DMS 273 (cell line): Measurements from ENCODE around the gene MTHFR.

ENCODE experiments used
- DNase-seq: peaks from one replicate; lab custom pipeline; 2025; ENCODE audit not compliant: unreplicated experiment; lab: John Stamatoyannopoulos, UW

The MTHFR gene

DNA sequence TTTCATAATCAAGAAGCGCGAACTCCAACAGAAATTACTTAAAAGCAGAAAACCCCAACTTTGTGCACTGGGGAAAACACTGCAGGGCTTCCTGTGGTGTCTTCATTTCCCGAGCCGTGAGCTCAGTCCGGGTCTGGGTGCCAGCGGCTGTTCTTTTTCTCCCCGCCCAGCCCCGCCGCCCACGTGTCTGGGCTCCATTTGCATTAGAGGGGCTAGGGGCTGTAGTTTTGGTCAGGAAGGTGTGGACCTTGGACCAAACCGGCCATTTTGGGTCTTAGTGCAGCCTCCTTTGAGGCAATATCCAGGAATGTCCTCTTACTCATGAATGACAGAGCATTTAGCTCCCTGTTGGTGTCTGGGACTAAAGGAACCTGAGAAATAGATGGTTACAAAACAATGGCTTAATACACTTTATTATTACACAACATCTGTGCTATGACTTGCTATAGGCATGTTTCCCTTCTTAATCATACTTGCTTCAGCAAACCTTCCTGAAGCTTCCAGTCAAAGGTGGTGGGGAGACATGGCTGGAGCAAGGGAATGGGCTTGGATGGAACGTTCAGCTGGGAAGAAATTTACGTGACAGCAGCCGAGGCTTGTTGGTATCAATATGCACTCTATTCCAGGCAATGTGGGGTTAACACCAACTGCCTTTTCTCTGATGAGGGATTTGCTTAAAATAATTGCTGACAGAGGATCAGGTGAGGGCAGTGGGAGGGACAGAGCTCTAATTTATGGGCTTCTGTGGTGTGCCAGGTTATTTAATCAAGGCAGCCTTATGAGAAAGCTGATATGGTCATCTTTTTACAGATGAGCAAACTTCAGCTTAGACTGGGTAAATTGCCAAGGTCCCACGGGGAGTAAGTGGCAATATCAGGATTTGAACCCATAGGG lies 68.8 kb downstream of the MTHFR start:
- DNase-seq: peak; percentile 76

DNA sequence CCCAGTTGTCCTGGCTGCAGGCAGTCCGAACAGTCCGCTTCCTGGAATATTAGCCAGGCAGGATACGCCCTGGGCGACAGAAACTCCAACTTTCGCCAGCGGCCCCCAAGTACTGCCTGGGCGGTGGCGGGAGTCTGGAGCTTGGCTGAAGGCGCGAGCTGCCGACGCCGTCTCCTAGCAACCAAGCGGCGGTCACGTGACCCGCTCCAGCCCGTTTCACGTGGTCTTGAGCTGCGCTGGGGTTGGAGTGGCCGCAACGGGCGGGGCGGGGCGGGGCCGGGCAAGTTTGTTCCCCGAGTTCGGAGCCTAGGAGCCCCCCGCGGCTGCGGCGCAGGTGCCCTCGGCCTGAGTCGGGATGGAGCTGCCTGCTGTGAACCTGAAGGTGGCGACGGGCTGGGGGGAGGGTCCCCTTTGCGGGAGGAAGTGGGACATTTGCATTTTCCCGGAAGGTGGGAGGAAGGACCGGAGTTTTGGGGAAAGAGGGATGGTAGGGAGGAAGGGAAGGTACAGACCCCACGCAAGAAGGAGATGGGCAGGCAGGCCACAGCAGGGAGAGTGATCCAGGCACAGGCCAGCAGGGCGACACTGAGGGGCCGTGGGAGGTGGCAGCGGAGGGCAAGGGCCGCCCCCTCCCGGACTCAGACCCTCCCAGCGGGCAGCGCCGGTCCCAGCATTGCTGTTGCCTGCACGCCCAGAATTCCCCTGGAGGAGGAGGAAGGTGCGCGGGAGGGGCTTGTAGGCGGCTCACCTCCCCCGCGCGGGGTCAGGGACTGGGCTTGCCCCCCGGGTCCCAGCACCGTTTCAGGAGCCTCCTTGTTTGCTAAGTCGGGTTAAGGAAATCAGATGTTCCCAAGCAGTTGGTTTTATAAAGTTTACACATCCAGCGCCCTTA lies 69.7 kb downstream of the MTHFR start, which contains the start of gene AGTRAP:
Gene AGTRAP, plus strand, starts transcription at position 283 of the 892 bp plus-strand sequence. Its CDS starts 73 bp downstream, at position 356.
- peak; percentile 97 for DNase-seq
